WERI-Rb-1 (cell line): ENCODE results near the gene POLR1C.
A peak's percentile ranks its signal among the peaks of the same experiment; 100 is the strongest.

Source experiments
- DNase-seq: peaks from one replicate; pipeline ENCODE4 v3.0.0-alpha.2; 2020
- H3K27ac ChIP-seq: fragments of 250-450 bp; sonication (Bioruptor Pico); 2 replicates; pipeline ENCODE4 v1.5.1; 2020; ENCODE audit warnings: mild to moderate bottlenecking, moderate library complexity
- H3K27me3 ChIP-seq: fragments of 250-450 bp; sonication (Bioruptor Pico); 2 replicates; pipeline ENCODE4 v1.5.1; 2021; ENCODE audit warnings: mild to moderate bottlenecking, low read depth, moderate library complexity; ENCODE audit not compliant: insufficient read depth, severe bottlenecking
- H3K36me3 ChIP-seq: fragments of 250-450 bp; sonication (Bioruptor Pico); 2 replicates; pipeline ENCODE4 v1.5.1; 2020; ENCODE audit warnings: mild to moderate bottlenecking, moderate library complexity
- H3K4me3 ChIP-seq: 2 replicates; pipeline ENCODE4 v1.5.1; 2011; ENCODE audit warnings: low read depth, mild to moderate bottlenecking, control low read depth, low read length
- H3K9me3 ChIP-seq: fragments of 250-450 bp; sonication (Bioruptor Pico); 2 replicates; pipeline ENCODE4 v1.5.1; 2021; ENCODE audit warnings: mild to moderate bottlenecking, moderate library complexity; ENCODE audit not compliant: severe bottlenecking
- TF ChIP-seq, protein P1 (sequence below): IDR thresholded peaks from 2 replicates; pipeline ENCODE4 v1.5.1; 2011; ENCODE audit warnings: low read depth, mild to moderate bottlenecking, control low read depth, inconsistent platforms, low read length

Gene POLR1C

DNA sequence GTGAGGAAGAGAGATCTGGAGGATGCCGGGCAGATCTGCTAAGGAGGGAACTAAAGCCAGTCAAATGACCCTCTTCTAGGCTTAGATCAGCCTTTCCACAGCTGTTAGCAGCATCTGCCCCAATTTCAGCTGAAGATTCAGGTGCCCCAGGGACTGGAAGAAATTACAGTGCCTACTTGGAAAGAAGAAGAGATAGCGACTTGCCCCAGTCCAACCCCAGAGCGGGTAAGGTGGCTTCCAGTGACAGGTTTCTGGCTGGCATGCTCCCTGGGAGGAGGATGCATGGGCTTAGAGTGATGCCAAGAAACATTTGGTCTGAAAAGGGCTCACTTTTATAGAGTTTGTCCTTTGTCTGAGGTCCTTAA is 38.9 kb upstream of the POLR1C start:
- DNase-seq = no peak
- H3K27ac ChIP-seq = peak overlapping the region; percentile 83

DNA sequence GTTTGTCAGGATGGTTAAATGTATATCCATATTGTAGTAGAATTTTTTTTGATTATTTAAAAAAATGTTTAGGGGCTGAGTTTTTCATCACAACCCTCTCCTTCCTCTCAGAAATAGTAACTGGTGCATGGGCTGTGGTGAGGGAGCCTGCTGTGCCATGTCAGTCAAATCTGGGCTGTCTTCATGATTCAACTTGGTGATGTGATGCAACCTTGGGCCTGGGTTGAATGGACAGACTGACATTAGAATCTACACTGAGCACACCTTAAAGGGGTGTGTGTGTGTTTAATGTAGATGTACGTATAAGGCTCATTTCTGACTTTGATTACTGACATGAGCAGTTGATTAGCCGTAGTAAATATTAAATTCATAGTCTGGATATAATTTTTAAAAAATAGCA is 35.8 kb upstream of the POLR1C start:
- Histone ChIP-seq H3K9me3 (no peaks in the 10 kb centered on the region), H3K36me3 (peaks cover 52% of the 10 kb centered on the region), H3K27ac (no peak overlapping the region), H3K27me3 (no peaks in the 10 kb centered on the region), H3K4me3 (no peak overlapping the region)
- no peak for DNase-seq
- TF ChIP-seq, protein P1, sequence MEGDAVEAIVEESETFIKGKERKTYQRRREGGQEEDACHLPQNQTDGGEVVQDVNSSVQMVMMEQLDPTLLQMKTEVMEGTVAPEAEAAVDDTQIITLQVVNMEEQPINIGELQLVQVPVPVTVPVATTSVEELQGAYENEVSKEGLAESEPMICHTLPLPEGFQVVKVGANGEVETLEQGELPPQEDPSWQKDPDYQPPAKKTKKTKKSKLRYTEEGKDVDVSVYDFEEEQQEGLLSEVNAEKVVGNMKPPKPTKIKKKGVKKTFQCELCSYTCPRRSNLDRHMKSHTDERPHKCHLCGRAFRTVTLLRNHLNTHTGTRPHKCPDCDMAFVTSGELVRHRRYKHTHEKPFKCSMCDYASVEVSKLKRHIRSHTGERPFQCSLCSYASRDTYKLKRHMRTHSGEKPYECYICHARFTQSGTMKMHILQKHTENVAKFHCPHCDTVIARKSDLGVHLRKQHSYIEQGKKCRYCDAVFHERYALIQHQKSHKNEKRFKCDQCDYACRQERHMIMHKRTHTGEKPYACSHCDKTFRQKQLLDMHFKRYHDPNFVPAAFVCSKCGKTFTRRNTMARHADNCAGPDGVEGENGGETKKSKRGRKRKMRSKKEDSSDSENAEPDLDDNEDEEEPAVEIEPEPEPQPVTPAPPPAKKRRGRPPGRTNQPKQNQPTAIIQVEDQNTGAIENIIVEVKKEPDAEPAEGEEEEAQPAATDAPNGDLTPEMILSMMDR = no peak

More for the DNA sequence above, 38.9 kb upstream of the POLR1C start:
- Histone ChIP-seq H3K9me3 (no peaks in the 10 kb centered on the region), H3K36me3 (peaks cover 35% of the 10 kb centered on the region), H3K4me3 (peak overlapping the region; percentile 50), H3K27me3 (no peaks in the 10 kb centered on the region)
- TF ChIP-seq, protein P1 = no peak

DNA sequence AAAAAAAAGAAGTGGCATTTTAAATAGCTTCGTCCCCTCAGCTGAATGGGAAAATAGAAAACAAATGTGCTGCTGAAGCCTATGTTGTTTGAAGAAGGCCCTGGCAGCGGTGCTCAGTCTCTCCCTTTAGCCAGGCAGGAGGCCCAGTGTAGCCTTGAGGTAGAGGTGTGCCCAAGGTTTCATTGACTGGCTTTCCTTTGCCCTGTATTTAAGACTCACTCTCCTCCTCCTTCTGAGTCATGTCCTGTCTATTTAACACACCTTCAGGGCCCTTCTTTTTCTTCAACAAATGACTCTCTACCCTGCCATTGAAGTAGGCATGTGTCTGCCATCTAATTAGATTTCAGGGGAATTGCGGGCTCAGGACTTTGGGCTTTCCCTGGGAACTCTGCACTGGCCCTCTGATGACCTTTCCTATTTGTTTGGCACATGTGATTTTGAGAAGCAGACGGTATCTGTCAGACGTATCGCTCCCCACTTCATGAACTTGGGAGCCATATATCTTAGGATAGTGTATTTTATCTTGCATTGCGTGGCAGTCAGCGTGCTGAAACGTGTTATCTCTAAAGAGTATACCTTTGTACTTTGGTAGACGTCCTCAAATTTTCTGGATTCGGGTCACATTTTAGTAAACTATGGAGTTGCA is 35.2 kb upstream of the POLR1C start:
- Histone ChIP-seq H3K27me3 (no peaks in the 10 kb centered on the region), H3K36me3 (peaks cover 53% of the 10 kb centered on the region), H3K9me3 (no peaks in the 10 kb centered on the region), H3K4me3 (no peak overlapping the region), H3K27ac (no peak overlapping the region)
- TF ChIP-seq, protein P1 = no peak
- DNase-seq = no peak

DNA sequence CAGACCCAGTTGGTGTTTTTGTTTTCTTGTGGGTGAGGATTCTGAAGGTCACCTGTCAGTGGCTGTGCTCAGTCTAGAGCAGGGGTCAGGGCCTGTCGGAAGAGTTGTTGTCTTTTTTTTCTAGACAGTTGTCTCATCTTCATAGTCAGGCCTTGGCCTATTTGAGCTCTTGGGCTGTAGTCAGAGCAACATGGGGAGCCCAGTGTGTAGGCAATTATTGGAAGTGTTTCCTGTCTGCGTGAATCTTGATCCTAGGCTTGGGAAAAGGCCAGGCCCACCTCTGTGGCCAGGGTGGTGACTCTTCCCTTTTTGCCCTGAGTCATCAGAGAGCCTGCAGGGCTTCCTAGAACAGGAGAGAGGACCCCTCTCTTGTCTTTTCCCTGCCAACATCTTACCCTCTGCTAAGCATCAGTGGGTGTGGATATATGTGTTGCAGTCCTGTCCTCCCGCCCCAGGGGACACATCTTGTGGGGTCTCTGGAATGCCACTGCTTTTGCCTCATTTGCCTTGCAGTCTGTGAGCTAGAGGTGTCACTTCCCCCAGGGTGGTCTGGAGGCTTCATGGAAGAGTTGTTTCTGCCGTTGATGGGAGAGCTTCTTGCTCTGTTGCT is 28.1 kb upstream of the POLR1C start:
- Histone ChIP-seq H3K36me3 (peaks cover 24% of the 10 kb centered on the region), H3K27me3 (no peaks in the 10 kb centered on the region), H3K9me3 (no peaks in the 10 kb centered on the region), H3K27ac (no peak overlapping the region), H3K4me3 (no peak overlapping the region)
- TF ChIP-seq, protein P1 = no peak
- no peak for DNase-seq

DNA sequence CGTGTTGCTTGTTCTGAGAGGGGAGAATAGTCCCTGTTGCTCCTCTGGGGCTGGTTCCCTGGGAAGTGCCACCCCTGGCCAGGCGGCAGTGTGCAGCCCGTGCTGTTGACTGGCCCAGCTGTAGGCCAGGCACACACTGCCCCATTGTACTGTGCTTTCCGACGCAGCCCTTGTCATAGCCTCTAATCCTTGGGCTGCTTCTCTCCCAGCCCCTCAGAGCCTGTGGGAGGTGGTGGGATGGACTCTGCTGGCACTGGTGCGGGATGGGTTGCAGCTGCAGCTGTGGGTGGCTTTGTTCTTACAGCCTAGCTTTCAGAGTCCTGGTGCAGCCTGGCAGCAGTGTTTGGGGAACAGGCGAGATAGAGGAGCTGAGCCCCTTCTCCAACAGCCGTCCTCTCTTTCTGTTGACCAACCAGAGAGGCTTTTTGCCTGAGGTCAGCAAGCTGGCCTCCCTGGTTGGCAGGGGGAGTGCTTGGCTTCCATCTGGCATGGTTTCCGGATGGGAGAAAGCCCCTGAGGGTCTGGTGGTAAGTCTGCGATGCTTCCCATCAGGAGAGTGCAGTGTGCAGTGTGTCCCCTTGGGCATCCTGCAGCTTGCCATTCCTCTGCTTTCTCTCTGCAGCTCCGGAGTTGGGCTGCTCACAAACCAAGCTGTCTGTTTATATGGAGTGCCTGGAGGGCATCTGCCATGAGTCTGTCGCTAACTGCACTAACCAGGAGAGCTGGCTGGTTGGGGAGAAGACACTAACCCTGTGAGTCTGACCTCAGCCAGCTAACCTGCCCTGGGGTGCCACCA is 27.4 kb upstream of the POLR1C start:
- Histone ChIP-seq H3K36me3 (peaks cover 26% of the 10 kb centered on the region), H3K27ac (no peak overlapping the region), H3K4me3 (no peak overlapping the region), H3K27me3 (no peaks in the 10 kb centered on the region), H3K9me3 (no peaks in the 10 kb centered on the region)
- DNase-seq = no peak
- TF ChIP-seq, protein P1 = no peak
